ENCODE results near the gene NFE2. TPM values are rescaled to one million over a fixed set of nuclear protein-coding genes. Genes with fewer than 3 reads are reported as not detected.

Gene NFE2
- total and polyA plus RNA-seq, 7 experiments from 2014 or later = 0.61 to 23.3 (median 2.0) TPM; not detected in 4

DNA sequence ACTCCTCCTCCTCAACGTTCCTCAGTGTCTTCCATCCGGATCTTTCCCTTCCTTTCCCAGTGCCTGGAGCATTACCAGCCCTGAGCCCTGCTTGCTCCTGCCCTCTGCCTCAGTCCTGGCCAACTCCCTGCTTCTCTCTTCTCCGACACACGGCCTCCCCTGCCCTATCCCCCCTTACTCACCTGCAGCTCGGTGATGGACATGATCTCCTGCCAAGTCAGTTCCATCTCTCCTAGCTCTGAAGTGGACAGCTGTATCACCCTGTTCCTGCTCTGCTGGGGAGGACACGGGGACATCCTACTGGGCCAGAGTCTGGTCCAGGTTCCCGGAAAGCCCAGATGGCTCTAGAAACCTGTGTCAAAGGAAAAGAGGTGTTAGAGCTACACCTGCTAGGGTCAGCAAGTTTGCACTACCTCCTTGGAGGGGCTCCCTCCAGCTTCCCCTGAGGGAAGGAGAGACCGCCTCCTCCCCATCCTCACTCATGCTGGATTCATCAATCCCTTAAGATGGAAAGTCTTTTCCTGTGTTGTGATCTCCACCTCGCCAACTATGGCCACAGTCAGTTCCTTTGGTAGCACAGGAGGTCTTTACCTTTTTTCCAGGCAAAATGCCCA lies 5.8 kb downstream of the NFE2 start:
- no peak overlapping the region for H3K4me3 Mint-ChIP-seq
- intact Hi-C loops (cut with micrococcal nuclease) = loop anchor here (1.0 to 5.0 kb wide), 5 partner anchors 29 to 142 kb away; no protein-coding TSS in a partner anchor
- ATAC-seq (no peak), DNase-seq (no peak)
- POLR2A ChIA-PET = interaction anchor here (1.0 to 6.6 kb wide), 3 partner anchors 8 to 61 kb away, joined by 3 to 59 read pairs (median 5); partner anchors contain the start of genes CBX5 and HNRNPA1
- peaks cover 7 to 27% (median 12%) of the 10 kb centered on the region in 5 donors for H3K27me3 Mint-ChIP-seq
- Histone ChIP-seq H3K4me1 (ENCODE audit: control insufficient read depth in 2 of 2, insufficient read depth in 2 of 2, low read length in 2 of 2) (no peaks in the 10 kb centered on the region), H3K27ac (ENCODE audit: low read depth, low read length) (no peak overlapping the region), H3K4me3 (ENCODE audit: low read length) (no peak overlapping the region), H3K9me3 (ENCODE audit: control insufficient read depth in 2 of 3, low read length in 3 of 3) (no peaks in the 10 kb centered on the region), H3K27me3 (ENCODE audit: control insufficient read depth in 2 of 2, insufficient read depth in 2 of 2, low read length in 2 of 2) (peaks cover 0 to 6% of the 10 kb centered on the region in 2 donors), H3K36me3 (ENCODE audit: control insufficient read depth in 2 of 3, insufficient read depth in 3 of 3, low read length in 3 of 3) (no peaks in the 10 kb centered on the region)
- CTCF ChIA-PET = interaction anchor here (0.7 to 6.1 kb wide), 8 partner anchors 9 to 80 kb away, joined by 3 to 41 read pairs (median 8); no protein-coding TSS in a partner anchor
- H3K36me3 Mint-ChIP-seq = no peaks in the 10 kb centered on the region
- no peaks in the 10 kb centered on the region for H3K9me3 Mint-ChIP-seq
- peaks cover 5 to 24% (median 6%) of the 10 kb centered on the region in 7 donors for H3K4me1 Mint-ChIP-seq
- no peak overlapping the region for H3K27ac Mint-ChIP-seq

- no peak overlapping the region for H3K27ac Mint-ChIP-seq
Observed at GRCh38 chr12:54294152-54294952, 6.5 kb downstream of the NFE2 start.

GRCh38 chr12:54292931-54293241 lies 7.9 kb downstream of the NFE2 start:
- H3K4me3 Mint-ChIP-seq = no peak overlapping the region
- H3K27ac Mint-ChIP-seq = peak overlapping the region in 1 of 9 donors; percentile 58
- POLR2A ChIA-PET = interaction anchor here (1.2 to 6.6 kb wide), 6 partner anchors 9 to 70 kb away, joined by 3 to 59 read pairs (median 8); partner anchors contain the start of genes CBX5 and HNRNPA1
- H3K36me3 Mint-ChIP-seq = peaks cover 0 to 4% (median 0%) of the 10 kb centered on the region in 5 donors
- H3K9me3 Mint-ChIP-seq = no peaks in the 10 kb centered on the region
- DNase-seq = no peak
- no peak for ATAC-seq
- Histone ChIP-seq H3K9me3 (ENCODE audit: control insufficient read depth in 2 of 3, low read length in 3 of 3) (no peaks in the 10 kb centered on the region), H3K27me3 (ENCODE audit: control insufficient read depth in 2 of 2, insufficient read depth in 2 of 2, low read length in 2 of 2) (no peaks in the 10 kb centered on the region), H3K4me3 (ENCODE audit: low read length) (no peak overlapping the region), H3K4me1 (ENCODE audit: control insufficient read depth in 2 of 2, insufficient read depth in 2 of 2, low read length in 2 of 2) (no peaks in the 10 kb centered on the region), H3K27ac (ENCODE audit: low read depth, low read length) (no peak overlapping the region), H3K36me3 (ENCODE audit: control insufficient read depth in 2 of 3, insufficient read depth in 3 of 3, low read length in 3 of 3) (peaks cover 3 to 15% (median 5%) of the 10 kb centered on the region in 3 experiments)
- peaks cover 0 to 6% (median 0%) of the 10 kb centered on the region in 5 donors for H3K27me3 Mint-ChIP-seq
- intact Hi-C loops (cut with micrococcal nuclease) = loop anchor here in 1 of 2 donors (5.0 kb wide), 1 partner anchor 144 kb away; no protein-coding TSS in a partner anchor
- peaks cover 3 to 15% (median 3%) of the 10 kb centered on the region in 7 donors for H3K4me1 Mint-ChIP-seq
- CTCF ChIA-PET = interaction anchor here (0.6 to 6.1 kb wide), 14 partner anchors 13 to 159 kb away, joined by 3 to 41 read pairs (median 6); partner anchors contain the start of genes CBX5 and HNRNPA1

More at GRCh38 chr12:54294152-54294952, 6.5 kb downstream of the NFE2 start:
- peak; percentile 76 for ATAC-seq
- Mint-ChIP-seq H3K4me1 (peaks cover 5 to 22% (median 6%) of the 10 kb centered on the region in 7 donors), H3K9me3 (no peaks in the 10 kb centered on the region), H3K27me3 (peaks cover 0 to 20% (median 5%) of the 10 kb centered on the region in 5 donors), H3K4me3 (no peak overlapping the region), H3K36me3 (no peaks in the 10 kb centered on the region)
- POLR2A ChIA-PET = interaction anchor here (1.0 to 6.6 kb wide), 5 partner anchors 8 to 61 kb away, joined by 3 to 59 read pairs (median 7); partner anchors contain the start of genes CBX5 and HNRNPA1
- peaks cover 0 to under 1% (median 0%) of the 10 kb centered on the region in 3 experiments for H3K36me3 ChIP-seq (ENCODE audit: control insufficient read depth in 2 of 3, insufficient read depth in 3 of 3, low read length in 3 of 3)
- intact Hi-C loops (cut with micrococcal nuclease) = loop anchor here (1.0 to 5.0 kb wide), 5 partner anchors 30 to 143 kb away; no protein-coding TSS in a partner anchor
- no peaks in the 10 kb centered on the region for H3K9me3 ChIP-seq (ENCODE audit: control insufficient read depth in 2 of 3, low read length in 3 of 3)
- H3K4me1 ChIP-seq (ENCODE audit: control insufficient read depth in 2 of 2, insufficient read depth in 2 of 2, low read length in 2 of 2) = no peaks in the 10 kb centered on the region
- CTCF ChIA-PET = interaction anchor here (0.7 to 6.1 kb wide), 16 partner anchors 10 to 158 kb away, joined by 3 to 41 read pairs (median 5); partner anchors contain the start of genes CBX5, COPZ1 and HNRNPA1
- H3K4me3 ChIP-seq (ENCODE audit: low read length) = no peak overlapping the region
- peak in 8 of 9 donors; percentile 22 to 70 (median 44) for DNase-seq
- no peaks in the 10 kb centered on the region for H3K27me3 ChIP-seq (ENCODE audit: control insufficient read depth in 2 of 2, insufficient read depth in 2 of 2, low read length in 2 of 2)
- H3K27ac ChIP-seq (ENCODE audit: low read depth, low read length) = no peak overlapping the region

DNA sequence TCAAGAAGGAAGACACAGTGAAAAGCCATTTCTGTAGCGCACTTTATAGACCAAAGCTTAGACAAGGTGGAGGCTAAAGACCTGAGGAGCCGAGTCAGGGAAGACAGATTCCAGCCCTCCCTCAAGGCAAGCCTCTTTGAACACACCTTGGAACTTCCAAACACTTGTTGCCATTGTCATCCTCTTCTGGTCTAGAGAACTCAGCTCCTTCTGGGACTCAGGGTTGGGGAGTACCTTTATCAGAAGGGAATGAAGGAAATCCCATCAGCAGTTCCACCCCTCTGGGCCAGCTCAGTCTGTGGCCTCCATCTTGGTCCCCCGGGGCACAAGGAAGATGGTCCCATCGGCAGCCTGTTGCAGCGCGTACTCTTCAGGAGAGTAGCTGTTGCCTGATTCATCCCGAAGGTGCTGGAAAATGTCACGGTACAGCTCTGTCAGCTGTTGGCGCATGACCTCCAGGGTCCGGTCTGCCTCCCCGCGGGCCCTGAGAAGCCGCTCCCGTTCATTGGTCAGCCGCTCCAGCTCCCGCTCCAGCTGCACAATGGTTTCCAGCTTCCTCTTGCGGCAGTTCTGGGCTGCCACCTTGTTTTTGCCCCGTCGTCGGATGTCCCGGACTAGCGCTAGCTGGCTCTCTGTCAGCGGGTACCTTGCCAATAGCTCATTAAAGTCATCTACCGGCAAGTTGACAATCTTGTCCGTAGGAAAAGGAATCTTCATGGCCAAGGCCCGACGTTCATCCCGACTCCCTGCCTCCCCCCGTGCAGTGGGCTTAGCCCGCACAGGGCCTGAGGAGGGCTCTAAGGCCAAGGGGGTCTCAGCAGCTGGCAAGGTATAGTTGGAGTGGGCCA lies 8.5 kb downstream of the NFE2 start:
- Histone ChIP-seq H3K36me3 (ENCODE audit: control insufficient read depth in 2 of 3, insufficient read depth in 3 of 3, low read length in 3 of 3) (peaks cover 7 to 21% (median 8%) of the 10 kb centered on the region in 3 experiments), H3K4me1 (ENCODE audit: control insufficient read depth in 2 of 2, insufficient read depth in 2 of 2, low read length in 2 of 2) (no peaks in the 10 kb centered on the region), H3K27ac (ENCODE audit: low read depth, low read length) (no peak overlapping the region), H3K27me3 (ENCODE audit: control insufficient read depth in 2 of 2, insufficient read depth in 2 of 2, low read length in 2 of 2) (no peaks in the 10 kb centered on the region), H3K4me3 (ENCODE audit: low read length) (no peak overlapping the region), H3K9me3 (ENCODE audit: control insufficient read depth in 2 of 3, low read length in 3 of 3) (no peaks in the 10 kb centered on the region)
- ChIA-PET POLR2A (interaction anchor here (0.8 to 6.6 kb wide), 7 partner anchors 8 to 71 kb away, joined by 3 to 59 read pairs (median 7); partner anchors contain the start of genes CBX5 and HNRNPA1), CTCF (interaction anchor here (0.7 to 6.1 kb wide), 14 partner anchors 9 to 147 kb away, joined by 3 to 41 read pairs (median 5); partner anchors contain the start of genes CBX5 and HNRNPA1)
- Mint-ChIP-seq H3K4me3 (no peak overlapping the region), H3K27ac (no peak overlapping the region), H3K9me3 (no peaks in the 10 kb centered on the region), H3K27me3 (peaks cover 0 to 3% (median 0%) of the 10 kb centered on the region in 5 donors), H3K36me3 (peaks cover 0 to 9% (median 2%) of the 10 kb centered on the region in 5 donors), H3K4me1 (peaks cover 0 to 12% (median under 1%) of the 10 kb centered on the region in 7 donors)
- no peak for DNase-seq
- intact Hi-C loops (cut with micrococcal nuclease) = loop anchor here in 1 of 2 donors (5.0 kb wide), 1 partner anchor 145 kb away; no protein-coding TSS in a partner anchor
- ATAC-seq = no peak

DNA sequence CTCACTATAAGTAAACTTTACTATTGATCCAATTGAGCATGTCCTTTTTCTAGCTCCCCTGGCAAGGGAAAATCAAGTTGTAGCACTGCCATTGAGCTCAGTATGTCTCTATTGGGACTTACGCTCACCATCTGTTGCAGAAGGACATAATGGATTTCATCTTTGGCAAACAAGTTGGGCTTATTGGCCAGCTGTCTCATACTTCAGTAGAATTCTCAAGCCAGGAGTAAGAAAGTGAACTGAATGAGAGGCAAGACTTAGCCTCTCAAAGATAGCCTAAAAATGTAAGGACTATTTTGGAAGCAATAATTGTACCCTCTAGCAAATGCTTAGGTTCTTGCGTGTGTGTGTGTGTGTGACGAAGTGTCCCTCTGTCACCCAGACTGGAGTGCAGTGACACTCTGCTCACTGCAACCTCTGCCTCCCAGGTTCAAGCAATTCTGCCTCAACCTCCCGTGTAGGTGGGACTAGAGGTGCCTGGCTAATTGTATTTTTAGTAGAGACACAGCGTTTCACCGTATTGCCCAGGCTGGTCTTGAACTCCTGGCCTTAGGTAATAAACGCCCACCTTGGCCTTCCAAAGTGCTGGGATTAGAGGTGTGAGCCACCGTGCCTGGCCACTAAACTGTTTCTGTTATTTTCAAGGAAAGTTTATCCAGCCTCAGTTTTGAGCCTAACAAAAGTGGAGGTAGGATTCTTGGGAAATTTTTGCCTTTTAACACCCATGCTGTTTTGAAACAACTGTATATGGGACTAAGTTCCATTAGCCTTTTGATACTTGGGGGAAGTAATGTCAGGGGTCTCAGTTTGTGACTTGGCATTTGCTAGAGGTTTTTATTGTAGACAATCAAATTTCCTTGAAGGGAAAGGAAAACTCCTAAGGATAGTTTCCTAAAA lies 13.3 kb downstream of the NFE2 start:
- peaks cover 26 to 64% (median 40%) of the 10 kb centered on the region in 3 experiments for H3K36me3 ChIP-seq (ENCODE audit: control insufficient read depth in 2 of 3, insufficient read depth in 3 of 3, low read length in 3 of 3)
- H3K27ac ChIP-seq (ENCODE audit: low read depth, low read length) = no peak overlapping the region
- ATAC-seq = no peak
- H3K4me3 ChIP-seq (ENCODE audit: low read length) = no peak overlapping the region
- H3K27me3 Mint-ChIP-seq = no peaks in the 10 kb centered on the region
- H3K4me1 ChIP-seq (ENCODE audit: control insufficient read depth in 2 of 2, insufficient read depth in 2 of 2, low read length in 2 of 2) = peaks cover 30 to 32% of the 10 kb centered on the region in 2 donors
- intact Hi-C loops (cut with micrococcal nuclease) = no loop called here
- POLR2A ChIA-PET = interaction anchor here (0.6 to 1.9 kb wide), 5 partner anchors 8 to 78 kb away, joined by 4 to 10 read pairs (median 5); no protein-coding TSS in a partner anchor
- H3K4me1 Mint-ChIP-seq = peaks cover 0 to 48% (median 33%) of the 10 kb centered on the region in 7 donors
- no peaks in the 10 kb centered on the region for H3K27me3 ChIP-seq (ENCODE audit: control insufficient read depth in 2 of 2, insufficient read depth in 2 of 2, low read length in 2 of 2)
- no peak for DNase-seq
- peak overlapping the region in 1 of 10 donors; percentile 20 for H3K4me3 Mint-ChIP-seq
- peaks cover 0 to 2% (median 0%) of the 10 kb centered on the region in 11 donors for H3K9me3 Mint-ChIP-seq
- peak overlapping the region in 4 of 9 donors; percentile 4 to 66 (median 20) for H3K27ac Mint-ChIP-seq
- peaks cover 12 to 37% (median 29%) of the 10 kb centered on the region in 5 donors for H3K36me3 Mint-ChIP-seq
- no peaks in the 10 kb centered on the region for H3K9me3 ChIP-seq (ENCODE audit: control insufficient read depth in 2 of 3, low read length in 3 of 3)
- CTCF ChIA-PET = no interaction called here

Data from naive thymus-derived CD4-positive, alpha-beta T cell (primary cell).